HepG2 (cell line): Measurements from ENCODE around the gene MACROD2. TPM values are rescaled to one million over a fixed set of nuclear protein-coding genes. Genes with fewer than 3 reads are reported as not detected.

Source experiments
- ARNT ChIP-seq: fragments of 450-650 bp; IDR thresholded peaks from 2 replicates; pipeline ENCODE4 v1.6.1; 2017
- KDM4B ChIP-seq: sonication (generic); formaldehyde crosslinking; IDR thresholded peaks from 2 replicates; pipeline ENCODE4 v1.4.0; 2020; ENCODE audit warnings: missing genetic modification reagents
- MIXL1 ChIP-seq: IDR thresholded peaks from 2 replicates; pipeline ENCODE4 v1.6.1; 2016
- MZF1 ChIP-seq: sonication (generic); formaldehyde crosslinking; IDR thresholded peaks from 2 replicates; pipeline ENCODE4 v1.8.1; 2023; ENCODE audit warnings: mild to moderate bottlenecking, missing genetic modification reagents, borderline replicate concordance
- PRPF4 ChIP-seq: fragments of 200-400 bp; formaldehyde crosslinking; IDR thresholded peaks from 2 replicates; pipeline ENCODE4 v1.6.1; 2016; ENCODE audit warnings: low read length, low read depth; ENCODE audit not compliant: poor library complexity, severe bottlenecking
- TBX2 ChIP-seq: sonication (generic); formaldehyde crosslinking; IDR thresholded peaks from 2 replicates; pipeline ENCODE4 v1.5.0; 2020; ENCODE audit warnings: missing genetic modification reagents, mild to moderate bottlenecking, borderline replicate concordance
- THAP9 ChIP-seq: sonication (generic); formaldehyde crosslinking; IDR thresholded peaks from 2 replicates; pipeline ENCODE4; 2020; ENCODE audit warnings: missing genetic modification reagents, mild to moderate bottlenecking, borderline replicate concordance
- ZBTB40 ChIP-seq, 2 experiments: fragments of 450-650 bp in 1 of 2; sonication (generic) in 1 of 2; formaldehyde crosslinking in 1 of 2; IDR thresholded peaks; 2 replicates each; pipeline versions ENCODE4 v1.6.1 to v1.8.0; 2016 to 2022; ENCODE audit warnings: antibody characterized with exemption in 1 of 2, mild to moderate bottlenecking in 1 of 2, missing genetic modification reagents in 1 of 2
- ZNF350 ChIP-seq: sonication (generic); formaldehyde crosslinking; IDR thresholded peaks from 2 replicates; pipeline ENCODE4 v1.4.0; 2020; ENCODE audit warnings: mild to moderate bottlenecking, low read depth, missing genetic modification reagents, borderline replicate concordance
- ZNF790 ChIP-seq: sonication (generic); formaldehyde crosslinking; IDR thresholded peaks from 2 replicates; pipeline ENCODE4 v1.8.0; 2022; ENCODE audit warnings: missing genetic modification reagents, mild to moderate bottlenecking, borderline replicate concordance
- polyA plus RNA-seq, 8 experiments: library from polyadenylated mRNA; depleted of rRNA in 3 of 8; stranded (reverse) in 7 of 8; unstranded in 1 of 8; fragments of >200 nt; fragmentation: Illumina TruSeq in 4 of 8; extraction: Trizol in 4 of 8; gene quantifications; 2 replicates each; pipeline versions ENCODE4 v1.2.1 to v1.2.3, GENCODE V29; 2011 to 2016; ENCODE audit warnings: low read depth in 4 of 8, missing spikeins in 1 of 8, mixed read lengths in 1 of 8; ENCODE audit not compliant: insufficient read depth in 1 of 8
- total RNA-seq, 5 experiments: library from RNA; depleted of rRNA; stranded (reverse); fragments of >200 nt; fragmentation: Illumina TruSeq; extraction: Trizol; gene quantifications; 2 replicates each; pipeline ENCODE4 v1.2.3, GENCODE V29; 2016; ENCODE audit warnings: low read depth in 1 of 5
- TF ChIP-seq, protein P1 (sequence below): sonication (generic); formaldehyde crosslinking; IDR thresholded peaks from 2 replicates; pipeline ENCODE4 v1.5.1; 2020; ENCODE audit warnings: mild to moderate bottlenecking, moderate library complexity, missing genetic modification reagents
- TF ChIP-seq, protein P2 (sequence below): sonication (generic); formaldehyde crosslinking; IDR thresholded peaks from 2 replicates; pipeline ENCODE4 v1.9.0; 2022; ENCODE audit warnings: missing genetic modification reagents, mild to moderate bottlenecking, borderline replicate concordance

The MACROD2 gene
- total and polyA plus RNA-seq, 2 of the 13 experiments (the other 11 are each of a cell fraction or from before 2014, with no cell fraction given): 0.13 to 0.51 TPM

GRCh38 chr20:14470231-14470899 lies 475.0 kb downstream of the MACROD2 start (continued):
- TF ChIP-seq THAP9 (peak; percentile 23; the same call in 1 of the 2 replicates), ARNT (no peak), TBX2 (CRISPR knock-in tag) (no peak), PRPF4 (no peak), KDM4B (CRISPR knock-in tag) (no peak), MZF1 (no peak), MIXL1 (CRISPR knock-in tag) (no peak), ZNF790 (CRISPR knock-in tag) (no peak), ZBTB40 (IDR thresholded peaks at IDR 0.05) (no peak), ZBTB40 (CRISPR knock-in tag; IDR thresholded peaks at IDR 0.05) (no peak), ZNF350 (CRISPR knock-in tag) (no peak)
- TF ChIP-seq, protein P1, sequence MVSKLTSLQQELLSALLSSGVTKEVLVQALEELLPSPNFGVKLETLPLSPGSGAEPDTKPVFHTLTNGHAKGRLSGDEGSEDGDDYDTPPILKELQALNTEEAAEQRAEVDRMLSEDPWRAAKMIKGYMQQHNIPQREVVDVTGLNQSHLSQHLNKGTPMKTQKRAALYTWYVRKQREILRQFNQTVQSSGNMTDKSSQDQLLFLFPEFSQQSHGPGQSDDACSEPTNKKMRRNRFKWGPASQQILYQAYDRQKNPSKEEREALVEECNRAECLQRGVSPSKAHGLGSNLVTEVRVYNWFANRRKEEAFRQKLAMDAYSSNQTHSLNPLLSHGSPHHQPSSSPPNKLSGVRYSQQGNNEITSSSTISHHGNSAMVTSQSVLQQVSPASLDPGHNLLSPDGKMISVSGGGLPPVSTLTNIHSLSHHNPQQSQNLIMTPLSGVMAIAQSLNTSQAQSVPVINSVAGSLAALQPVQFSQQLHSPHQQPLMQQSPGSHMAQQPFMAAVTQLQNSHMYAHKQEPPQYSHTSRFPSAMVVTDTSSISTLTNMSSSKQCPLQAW (CRISPR knock-in tag): no peak
- TF ChIP-seq, protein P2, sequence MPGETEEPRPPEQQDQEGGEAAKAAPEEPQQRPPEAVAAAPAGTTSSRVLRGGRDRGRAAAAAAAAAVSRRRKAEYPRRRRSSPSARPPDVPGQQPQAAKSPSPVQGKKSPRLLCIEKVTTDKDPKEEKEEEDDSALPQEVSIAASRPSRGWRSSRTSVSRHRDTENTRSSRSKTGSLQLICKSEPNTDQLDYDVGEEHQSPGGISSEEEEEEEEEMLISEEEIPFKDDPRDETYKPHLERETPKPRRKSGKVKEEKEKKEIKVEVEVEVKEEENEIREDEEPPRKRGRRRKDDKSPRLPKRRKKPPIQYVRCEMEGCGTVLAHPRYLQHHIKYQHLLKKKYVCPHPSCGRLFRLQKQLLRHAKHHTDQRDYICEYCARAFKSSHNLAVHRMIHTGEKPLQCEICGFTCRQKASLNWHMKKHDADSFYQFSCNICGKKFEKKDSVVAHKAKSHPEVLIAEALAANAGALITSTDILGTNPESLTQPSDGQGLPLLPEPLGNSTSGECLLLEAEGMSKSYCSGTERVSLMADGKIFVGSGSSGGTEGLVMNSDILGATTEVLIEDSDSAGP (CRISPR knock-in tag): no peak
